Stimulated activated CD8-positive, alpha-beta memory T cell treated with anti-CD3 and anti-CD28 coated beads, Interleukin-4, amount 100 ng/mL, for 24 hours (primary cell): ENCODE measurements around the gene HTR1B.

Experiments
- DNase-seq: peaks from one replicate; pipeline ENCODE4 v3.0.0-alpha.2; 2020; ENCODE audit warnings: low read depth

Gene HTR1B

GRCh38 chr6:77463308-77463860 is at the start of gene HTR1B:
TSS of gene HTR1B (minus strand) at chr6:77463491. CDS start at chr6:77463403, 88 bp downstream.
- no peak for DNase-seq

- no peak for DNase-seq
Observed at GRCh38 chr6:77512554-77512953, 49.3 kb upstream of the HTR1B start.

- DNase-seq, result no peak
Observed at GRCh38 chr6:77511860-77512259, 48.6 kb upstream of the HTR1B start.

GRCh38 chr6:77502981-77503380 is 39.7 kb upstream of the HTR1B start:
- no peak for DNase-seq

GRCh38 chr6:77492530-77492929 is 29.2 kb upstream of the HTR1B start:
- no peak for DNase-seq

GRCh38 chr6:77487808-77488425 is 24.6 kb upstream of the HTR1B start:
- DNase-seq, result no peak

GRCh38 chr6:77482981-77483380 is 19.7 kb upstream of the HTR1B start:
- DNase-seq, result no peak

- DNase-seq, result no peak
Observed at GRCh38 chr6:77474973-77475372, 11.7 kb upstream of the HTR1B start.

- DNase-seq, result no peak
Observed at GRCh38 chr6:77474286-77474956, 11.1 kb upstream of the HTR1B start.

- no peak for DNase-seq
Observed at GRCh38 chr6:77470983-77471382, 7.7 kb upstream of the HTR1B start.

- DNase-seq, result no peak
Observed at GRCh38 chr6:77468939-77469338, 5.6 kb upstream of the HTR1B start.

- DNase-seq, result no peak
Observed at GRCh38 chr6:77466451-77467437, 3.5 kb upstream of the HTR1B start.

- no peak for DNase-seq
Observed at GRCh38 chr6:77466055-77466450, 2.8 kb upstream of the HTR1B start.

GRCh38 chr6:77464495-77464867 is 1.2 kb upstream of the HTR1B start:
- no peak for DNase-seq

GRCh38 chr6:77463861-77464494 is 687 bp upstream of the HTR1B start:
- no peak for DNase-seq

- no peak for DNase-seq
Observed at GRCh38 chr6:77462359-77463307, 658 bp downstream of the HTR1B start.

GRCh38 chr6:77461796-77462195 is 1.5 kb downstream of the HTR1B start:
- DNase-seq, result no peak

- no peak for DNase-seq
Observed at GRCh38 chr6:77458421-77458820, 4.9 kb downstream of the HTR1B start.

- no peak for DNase-seq
Observed at GRCh38 chr6:77457720-77458349, 5.5 kb downstream of the HTR1B start.

- DNase-seq, result no peak
Observed at GRCh38 chr6:77456531-77457248, 6.6 kb downstream of the HTR1B start.
